Measurements from ENCODE around the gene TRAM2.

TRAM2 gene

GRCh38 chr6:52505726-52506409 is 71.0 kb downstream of the TRAM2 start:
- no peak for DNase-seq

GRCh38 chr6:52504782-52505136 is 72.1 kb downstream of the TRAM2 start:
- no peak for DNase-seq

- no peak for DNase-seq
Measured at GRCh38 chr6:52503851-52504781, 72.7 kb downstream of the TRAM2 start.

GRCh38 chr6:52503323-52503747 is 73.5 kb downstream of the TRAM2 start:
- DNase-seq: no peak

- DNase-seq: no peak
Measured at GRCh38 chr6:52502306-52503029, 74.4 kb downstream of the TRAM2 start.

- DNase-seq: no peak
Measured at GRCh38 chr6:52500238-52501129, 76.4 kb downstream of the TRAM2 start.

- no peak for DNase-seq
Measured at GRCh38 chr6:52499681-52500236, 77.1 kb downstream of the TRAM2 start.

- DNase-seq: no peak
Measured at GRCh38 chr6:52499026-52499425, 77.8 kb downstream of the TRAM2 start.

GRCh38 chr6:52498538-52499017 is 78.3 kb downstream of the TRAM2 start:
- no peak for DNase-seq

GRCh38 chr6:52497652-52498408 is 79.0 kb downstream of the TRAM2 start:
- no peak for DNase-seq

- DNase-seq: no peak
Measured at GRCh38 chr6:52496631-52497030, 80.2 kb downstream of the TRAM2 start.

- no peak for DNase-seq
Measured at GRCh38 chr6:52495922-52496321, 80.9 kb downstream of the TRAM2 start.

- DNase-seq: no peak
Measured at GRCh38 chr6:52494298-52495072, 82.4 kb downstream of the TRAM2 start.

- no peak for DNase-seq
Measured at GRCh38 chr6:52493669-52494068, 83.2 kb downstream of the TRAM2 start.

- DNase-seq: no peak
Measured at GRCh38 chr6:52491203-52492069, 85.4 kb downstream of the TRAM2 start.

- DNase-seq: no peak
Measured at GRCh38 chr6:52489881-52490280, 87.0 kb downstream of the TRAM2 start.

- DNase-seq: no peak
Measured at GRCh38 chr6:52483671-52484003, 93.2 kb downstream of the TRAM2 start.

- DNase-seq: no peak
Measured at GRCh38 chr6:52482903-52483670, 93.8 kb downstream of the TRAM2 start.

GRCh38 chr6:52475307-52475706 is 101.6 kb downstream of the TRAM2 start:
- no peak for DNase-seq

All from stimulated activated CD4-positive, alpha-beta T cell treated with anti-CD3 and anti-CD28 coated beads, Interleukin-12 subunit alpha, Interleukin-12 subunit beta, amount 100 ng/mL, for 4 hours (primary cell).